Fibroblast of skin of scalp (primary cell): Measurements from ENCODE around the gene REN.

Experiments
- DNase-seq: peaks from one replicate; pipeline ENCODE4 v3.0.0-alpha.2; 2013

Gene REN

GRCh38 chr1:204130981-204131892 is 34.9 kb downstream of the REN start:
- DNase-seq: peak; percentile 90

GRCh38 chr1:204130178-204130577 is 36.0 kb downstream of the REN start:
- no peak for DNase-seq

- DNase-seq: peak; percentile 73
These were observed 36.9 kb downstream of the REN start for GRCh38 chr1:204128964-204129896.

GRCh38 chr1:204128464-204128963 is 37.6 kb downstream of the REN start:
- no peak for DNase-seq

- peak; percentile 90 for DNase-seq
These were observed 38.4 kb downstream of the REN start for GRCh38 chr1:204127597-204128242.

- no peak for DNase-seq
These were observed 39.2 kb downstream of the REN start for GRCh38 chr1:204126956-204127355.

GRCh38 chr1:204126386-204126785 is 39.8 kb downstream of the REN start:
- DNase-seq: no peak

GRCh38 chr1:204125759-204126351 is 40.3 kb downstream of the REN start:
- no peak for DNase-seq

GRCh38 chr1:204124639-204125038 is 41.5 kb downstream of the REN start:
- no peak for DNase-seq

GRCh38 chr1:204123376-204123775 is 42.8 kb downstream of the REN start:
- no peak for DNase-seq

- DNase-seq: no peak
These were observed 44.1 kb downstream of the REN start for GRCh38 chr1:204121840-204122555.

GRCh38 chr1:204116539-204116938 is 49.6 kb downstream of the REN start:
- DNase-seq: no peak

- DNase-seq: no peak
These were observed 51.0 kb downstream of the REN start for GRCh38 chr1:204115116-204115515.

- DNase-seq: no peak
These were observed 51.5 kb downstream of the REN start for GRCh38 chr1:204114606-204115005.

GRCh38 chr1:204113896-204114295 is 52.2 kb downstream of the REN start:
- DNase-seq: no peak

- no peak for DNase-seq
These were observed 53.0 kb downstream of the REN start for GRCh38 chr1:204112876-204113730.

GRCh38 chr1:204110894-204111633 is 55.1 kb downstream of the REN start:
- DNase-seq: no peak

- DNase-seq: no peak
These were observed 57.6 kb downstream of the REN start for GRCh38 chr1:204108312-204109141.

- DNase-seq: no peak
These were observed 58.2 kb downstream of the REN start for GRCh38 chr1:204107892-204108291.
